GM12892 (cell line): ENCODE data around the gene ZBTB20.

Source experiments
- POLR2A ChIP-seq: IDR thresholded peaks from 2 replicates; pipeline ENCODE4 v1.6.1; 2011; ENCODE audit warnings: low read depth, low read length, control low read depth
- POLR2AphosphoS5 ChIP-seq: IDR thresholded peaks from 2 replicates; pipeline ENCODE4 v1.6.1; 2011; ENCODE audit warnings: low read depth, low read length, control low read depth
- TAF1 ChIP-seq: IDR thresholded peaks from 2 replicates; pipeline ENCODE4 v1.6.1; 2011; ENCODE audit warnings: low read depth, mild to moderate bottlenecking, control low read depth, low read length, borderline replicate concordance

GRCh38 chr3:115098354-115099073 is 48.6 kb downstream of the ZBTB20 start:
- TF ChIP-seq POLR2A (no peak), TAF1 (no peak), POLR2AphosphoS5 (no peak)
